22Rv1 (cell line): ENCODE data around the gene CBLC.

Experiments
- ZFX ChIP-seq: fragments of 450-650 bp; IDR thresholded peaks from 2 replicates; pipeline ENCODE4 v1.6.1; 2017; ENCODE audit warnings: antibody characterized with exemption, borderline replicate concordance
- TF ChIP-seq, protein P1 (sequence below): fragments of 450-650 bp; IDR thresholded peaks from 2 replicates; pipeline ENCODE4 v1.5.1; 2017; ENCODE audit warnings: mild to moderate bottlenecking

DNA sequence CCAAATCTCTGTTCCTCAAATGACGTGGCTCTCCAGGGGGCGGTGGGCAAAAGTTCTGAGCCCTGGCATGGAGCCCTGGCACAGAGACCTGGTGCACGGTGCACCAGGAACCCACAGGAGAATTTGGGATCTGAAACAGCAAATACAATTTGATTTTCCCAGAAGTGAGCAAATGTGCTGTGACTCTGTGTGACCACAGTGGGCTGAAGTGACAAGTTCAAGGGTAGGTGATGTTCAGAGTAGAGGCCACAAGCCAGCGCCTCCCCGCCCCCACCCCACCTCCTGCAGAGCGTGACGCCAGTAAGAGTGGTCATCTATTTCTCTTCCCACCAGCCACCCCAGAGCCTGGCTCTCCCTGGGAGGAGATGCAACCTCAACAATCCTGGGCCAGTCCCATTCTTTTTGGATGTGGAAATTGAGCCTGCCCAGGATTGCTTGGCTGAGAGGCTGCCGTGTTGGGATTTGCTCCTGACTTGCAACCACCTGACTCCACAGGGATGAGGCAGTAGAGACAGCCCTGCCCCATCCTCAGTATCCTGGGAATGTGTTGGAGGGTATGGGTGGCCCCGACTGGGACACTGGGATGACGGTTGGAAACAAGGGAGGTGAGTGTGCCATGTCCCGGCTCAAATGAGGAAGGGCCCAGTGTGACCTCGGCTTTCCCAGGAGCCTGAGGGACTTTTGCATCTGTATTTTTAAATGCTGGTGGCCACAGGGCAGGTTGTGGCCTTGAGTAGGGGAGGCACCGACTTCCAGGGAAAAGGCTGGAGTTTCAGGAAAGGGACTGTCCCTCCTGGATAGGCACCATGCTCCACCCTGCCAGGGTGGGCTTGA is 40.2 kb upstream of the CBLC start:
- TF ChIP-seq, protein P1, sequence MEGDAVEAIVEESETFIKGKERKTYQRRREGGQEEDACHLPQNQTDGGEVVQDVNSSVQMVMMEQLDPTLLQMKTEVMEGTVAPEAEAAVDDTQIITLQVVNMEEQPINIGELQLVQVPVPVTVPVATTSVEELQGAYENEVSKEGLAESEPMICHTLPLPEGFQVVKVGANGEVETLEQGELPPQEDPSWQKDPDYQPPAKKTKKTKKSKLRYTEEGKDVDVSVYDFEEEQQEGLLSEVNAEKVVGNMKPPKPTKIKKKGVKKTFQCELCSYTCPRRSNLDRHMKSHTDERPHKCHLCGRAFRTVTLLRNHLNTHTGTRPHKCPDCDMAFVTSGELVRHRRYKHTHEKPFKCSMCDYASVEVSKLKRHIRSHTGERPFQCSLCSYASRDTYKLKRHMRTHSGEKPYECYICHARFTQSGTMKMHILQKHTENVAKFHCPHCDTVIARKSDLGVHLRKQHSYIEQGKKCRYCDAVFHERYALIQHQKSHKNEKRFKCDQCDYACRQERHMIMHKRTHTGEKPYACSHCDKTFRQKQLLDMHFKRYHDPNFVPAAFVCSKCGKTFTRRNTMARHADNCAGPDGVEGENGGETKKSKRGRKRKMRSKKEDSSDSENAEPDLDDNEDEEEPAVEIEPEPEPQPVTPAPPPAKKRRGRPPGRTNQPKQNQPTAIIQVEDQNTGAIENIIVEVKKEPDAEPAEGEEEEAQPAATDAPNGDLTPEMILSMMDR: no peak
- TF ChIP-seq ZFX: no peak
